ENCODE measurements around the gene TRIM59.

Gene TRIM59

DNA sequence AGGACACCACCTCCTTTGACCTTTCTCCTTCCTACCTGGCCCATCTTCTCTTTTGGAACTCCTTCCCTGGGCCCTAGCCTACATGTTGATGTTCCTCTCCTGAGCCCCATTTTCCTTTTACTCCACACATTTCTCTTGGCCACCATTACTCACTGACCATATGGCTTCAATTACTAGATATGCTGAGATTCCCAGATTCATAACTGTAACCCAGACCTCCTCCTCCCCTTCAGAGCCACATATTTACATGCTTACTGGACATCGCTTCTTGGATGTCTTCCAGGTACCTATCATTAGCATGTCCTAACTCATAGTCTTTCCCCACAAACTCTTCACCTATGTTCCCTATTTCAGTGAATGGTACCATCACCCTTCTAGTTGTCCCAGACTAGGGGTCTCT, 24.4 kb upstream of the TRIM59 start:
- no peak overlapping the region for H3K4me3 ChIP-seq (ENCODE audit: low read depth, low read length)
- TF ChIP-seq, protein P1, sequence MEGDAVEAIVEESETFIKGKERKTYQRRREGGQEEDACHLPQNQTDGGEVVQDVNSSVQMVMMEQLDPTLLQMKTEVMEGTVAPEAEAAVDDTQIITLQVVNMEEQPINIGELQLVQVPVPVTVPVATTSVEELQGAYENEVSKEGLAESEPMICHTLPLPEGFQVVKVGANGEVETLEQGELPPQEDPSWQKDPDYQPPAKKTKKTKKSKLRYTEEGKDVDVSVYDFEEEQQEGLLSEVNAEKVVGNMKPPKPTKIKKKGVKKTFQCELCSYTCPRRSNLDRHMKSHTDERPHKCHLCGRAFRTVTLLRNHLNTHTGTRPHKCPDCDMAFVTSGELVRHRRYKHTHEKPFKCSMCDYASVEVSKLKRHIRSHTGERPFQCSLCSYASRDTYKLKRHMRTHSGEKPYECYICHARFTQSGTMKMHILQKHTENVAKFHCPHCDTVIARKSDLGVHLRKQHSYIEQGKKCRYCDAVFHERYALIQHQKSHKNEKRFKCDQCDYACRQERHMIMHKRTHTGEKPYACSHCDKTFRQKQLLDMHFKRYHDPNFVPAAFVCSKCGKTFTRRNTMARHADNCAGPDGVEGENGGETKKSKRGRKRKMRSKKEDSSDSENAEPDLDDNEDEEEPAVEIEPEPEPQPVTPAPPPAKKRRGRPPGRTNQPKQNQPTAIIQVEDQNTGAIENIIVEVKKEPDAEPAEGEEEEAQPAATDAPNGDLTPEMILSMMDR (IDR thresholded peaks at IDR 0.05; ENCODE audit: low read depth, low read length, missing control alignments), result no peak
- in situ Hi-C loops (cut with HindIII; ENCODE audit: low sequenced_read_pairs), result no loop called here
- DNase-seq (ENCODE audit: low read depth), result peak; percentile 83

DNA sequence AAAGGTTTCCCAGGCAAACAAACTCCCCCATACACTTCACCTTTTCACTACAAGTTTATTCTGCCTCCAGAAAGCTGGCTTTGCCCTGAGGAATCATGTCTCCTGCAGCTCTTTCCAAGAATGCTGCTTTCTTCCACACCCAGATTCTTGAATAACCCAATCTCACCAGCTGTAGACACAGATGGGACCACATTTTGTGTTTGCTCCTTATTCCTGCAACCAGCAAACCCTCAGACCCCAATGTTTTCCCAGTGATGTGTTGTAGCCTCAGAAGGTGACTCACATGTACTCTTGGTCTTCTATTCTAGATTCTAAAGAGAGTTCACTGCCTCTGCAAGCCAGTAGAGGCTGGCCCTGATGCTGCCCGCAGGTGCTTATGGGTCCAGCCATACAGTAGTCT, 23.6 kb upstream of the TRIM59 start:
- TF ChIP-seq, protein P1 (IDR thresholded peaks at IDR 0.05; ENCODE audit: low read depth, low read length, missing control alignments), result no peak
- no peak overlapping the region for H3K4me3 ChIP-seq (ENCODE audit: low read depth, low read length)
- peak; percentile 85 for DNase-seq (ENCODE audit: low read depth)
- in situ Hi-C loops (cut with HindIII; ENCODE audit: low sequenced_read_pairs), result no loop called here

DNA sequence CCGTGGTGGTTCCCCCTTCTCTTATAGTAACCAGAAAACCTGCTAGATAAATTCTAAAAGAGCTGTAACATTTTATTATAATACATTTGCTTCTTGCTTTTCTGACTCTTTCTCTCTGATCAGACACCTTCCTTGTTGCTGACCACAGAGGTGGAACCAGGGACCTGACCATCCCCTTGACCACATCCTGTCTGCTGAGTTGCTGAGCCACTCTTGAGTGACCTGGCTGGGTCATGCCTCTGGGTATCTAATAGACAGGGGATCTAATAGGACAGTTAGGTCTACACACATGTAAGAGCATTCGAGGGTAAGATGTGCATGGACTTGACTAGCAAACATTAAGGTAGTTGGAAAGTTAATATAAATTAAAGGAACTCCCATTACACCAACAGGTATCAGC, 22.8 kb upstream of the TRIM59 start:
- TF ChIP-seq, protein P1 (IDR thresholded peaks at IDR 0.05; ENCODE audit: low read depth, low read length, missing control alignments), result no peak
- DNase-seq (ENCODE audit: low read depth), result no peak
- H3K4me3 ChIP-seq (ENCODE audit: low read depth, low read length), result no peak overlapping the region
- in situ Hi-C loops (cut with HindIII; ENCODE audit: low sequenced_read_pairs), result no loop called here

DNA sequence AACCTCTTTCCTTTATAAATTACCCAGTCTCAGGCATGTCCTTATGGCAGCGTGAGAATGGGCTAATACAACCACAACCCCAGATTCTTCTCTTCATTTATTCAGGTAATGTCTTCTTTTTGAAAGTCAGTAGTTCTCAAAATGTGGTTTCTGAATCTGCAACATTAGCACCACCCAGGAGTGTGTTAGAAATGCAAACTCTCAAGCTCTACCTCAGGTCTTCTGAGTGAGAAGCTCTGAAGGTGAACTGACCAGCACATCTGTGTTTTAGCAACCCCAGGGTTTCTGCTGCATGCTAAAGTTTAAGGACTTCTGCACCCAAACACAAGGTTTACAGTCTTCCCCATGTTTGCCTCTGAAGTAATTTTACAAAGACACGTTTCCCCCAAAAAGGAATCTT, 22.3 kb upstream of the TRIM59 start:
- in situ Hi-C loops (cut with HindIII; ENCODE audit: low sequenced_read_pairs), result no loop called here
- H3K4me3 ChIP-seq (ENCODE audit: low read depth, low read length), result no peak overlapping the region
- TF ChIP-seq, protein P1 (IDR thresholded peaks at IDR 0.05; ENCODE audit: low read depth, low read length, missing control alignments), result no peak
- no peak for DNase-seq (ENCODE audit: low read depth)

DNA sequence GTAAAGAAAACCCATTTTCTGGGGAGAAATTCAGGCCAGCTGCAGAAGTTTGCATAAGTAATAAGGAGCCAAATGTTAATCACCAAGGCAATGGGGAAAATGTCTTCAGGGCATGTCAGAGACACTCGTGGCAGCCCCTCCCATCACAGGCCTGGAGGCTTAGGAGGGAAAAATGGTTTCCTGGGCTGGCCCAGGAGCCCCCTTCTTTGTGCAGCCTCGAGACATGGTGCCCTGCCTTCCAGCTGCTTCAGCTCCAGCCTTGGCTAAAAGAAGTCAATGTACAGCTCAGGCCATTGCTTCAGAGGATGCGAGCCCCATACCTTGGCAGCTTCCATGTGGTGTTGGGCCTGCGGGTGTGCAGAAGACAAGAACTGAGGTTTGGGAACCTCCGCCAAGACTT, 20.6 kb upstream of the TRIM59 start:
- in situ Hi-C loops (cut with HindIII; ENCODE audit: low sequenced_read_pairs), result no loop called here
- DNase-seq (ENCODE audit: low read depth), result no peak
- TF ChIP-seq, protein P1 (IDR thresholded peaks at IDR 0.05; ENCODE audit: low read depth, low read length, missing control alignments), result no peak
- H3K4me3 ChIP-seq (ENCODE audit: low read depth, low read length), result no peak overlapping the region

DNA sequence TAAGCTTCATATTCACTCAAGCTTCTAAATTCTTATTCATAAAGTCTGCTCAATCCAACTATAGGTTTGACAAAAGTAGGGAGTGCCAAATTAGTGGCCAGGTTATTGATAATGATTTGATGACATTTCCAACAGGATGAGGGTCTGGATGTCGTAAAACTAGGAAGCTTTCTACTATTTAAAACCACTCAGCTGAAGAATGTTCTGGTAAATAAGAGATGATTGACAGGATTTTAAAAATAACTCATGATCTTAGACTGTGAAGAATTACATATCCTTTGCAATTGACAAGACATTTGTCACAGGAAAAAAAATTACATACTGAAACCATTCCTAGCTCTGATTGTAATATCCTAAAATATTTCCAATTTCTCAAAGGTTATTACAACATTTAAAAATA, 15.4 kb upstream of the TRIM59 start:
- TF ChIP-seq, protein P1 (IDR thresholded peaks at IDR 0.05; ENCODE audit: low read depth, low read length, missing control alignments), result no peak
- no peak for DNase-seq (ENCODE audit: low read depth)
- no peak overlapping the region for H3K4me3 ChIP-seq (ENCODE audit: low read depth, low read length)
- in situ Hi-C loops (cut with HindIII; ENCODE audit: low sequenced_read_pairs), result no loop called here

DNA sequence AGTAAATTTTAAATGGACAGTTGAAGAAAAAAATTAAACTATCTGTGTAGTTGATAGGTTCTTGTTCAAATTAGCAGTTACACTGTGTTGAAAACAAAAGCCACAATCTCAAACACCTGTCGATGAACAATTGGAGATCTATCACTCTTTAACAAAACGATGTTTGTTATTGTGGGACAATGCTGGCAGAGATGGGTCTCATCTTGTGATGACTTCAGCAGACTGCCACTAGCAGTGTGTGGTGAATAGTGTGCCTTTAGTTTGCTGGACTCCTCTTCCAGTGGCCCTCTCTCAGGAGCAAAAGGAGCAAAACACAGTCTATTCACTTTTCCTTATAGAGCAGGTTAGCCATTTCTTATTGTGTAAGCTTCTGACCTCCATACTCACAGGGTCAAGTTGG, 14.7 kb upstream of the TRIM59 start:
- TF ChIP-seq, protein P1 (IDR thresholded peaks at IDR 0.05; ENCODE audit: low read depth, low read length, missing control alignments), result no peak
- in situ Hi-C loops (cut with HindIII; ENCODE audit: low sequenced_read_pairs), result no loop called here
- DNase-seq (ENCODE audit: low read depth), result no peak
- no peak overlapping the region for H3K4me3 ChIP-seq (ENCODE audit: low read depth, low read length)

Data from astrocyte of the cerebellum (primary cell).